ENCODE data around the gene MCF2L.
A peak's percentile ranks its signal among the peaks of the same experiment; 100 is the strongest.
"Not testable (repeated sequence)": the region's sequence is repeated elsewhere in the genome, so short reads cannot be mapped to it uniquely, and the experiment has no call there.

The MCF2L gene

DNA sequence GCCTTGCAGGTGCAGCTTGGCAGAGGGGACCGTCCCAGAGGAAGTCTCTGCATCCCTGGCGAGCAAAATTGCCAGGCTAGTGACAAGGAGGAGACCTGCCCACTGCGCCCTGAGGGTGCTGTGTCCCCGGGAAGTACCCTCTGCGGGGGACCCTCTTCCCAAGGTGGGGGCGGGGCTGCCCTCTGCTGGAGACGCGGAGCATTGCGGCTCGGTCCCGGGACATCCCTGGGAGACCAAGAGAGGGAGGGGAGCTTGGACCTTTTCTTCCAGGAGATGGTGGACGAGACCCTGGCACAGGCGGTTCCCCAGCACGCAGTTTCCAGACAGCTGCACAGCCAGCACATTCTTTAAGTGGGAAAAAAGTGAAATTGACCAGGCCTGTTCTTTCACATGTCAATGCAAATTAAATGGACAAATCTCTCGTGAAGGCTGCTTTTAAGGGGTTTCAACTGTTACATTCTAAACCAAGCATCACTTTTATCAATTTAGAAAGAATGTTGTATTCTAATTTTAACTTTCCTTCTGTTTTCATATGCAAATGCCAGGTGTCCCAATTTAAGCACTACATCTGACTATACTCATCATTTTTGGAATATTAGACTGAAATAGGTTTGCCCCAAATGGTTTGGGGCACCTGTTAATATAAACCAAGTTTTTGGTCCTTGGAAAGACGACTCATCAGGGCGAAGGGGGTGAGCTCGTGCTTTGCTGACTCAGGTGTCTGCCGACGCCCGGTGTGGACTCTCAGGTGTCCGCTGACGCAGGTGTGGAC, 60.7 kb downstream of the MCF2L start:
- DNase-seq (ENCODE audit: low read depth): no peak
- no peak overlapping the region for H3K4me3 ChIP-seq (ENCODE audit: low read depth, low read length)
- peak; percentile 87 for TF ChIP-seq CTCF (IDR thresholded peaks at IDR 0.05; ENCODE audit: low read depth, low read length, missing control alignments)

GRCh38 chr13:113030259-113030640, 61.2 kb downstream of the MCF2L start:
- H3K4me3 ChIP-seq (ENCODE audit: low read depth, low read length); DNase-seq (ENCODE audit: low read depth): not testable (repeated sequence)

GRCh38 chr13:113031465-113031864, 62.5 kb downstream of the MCF2L start:
- DNase-seq (ENCODE audit: low read depth): no peak
- TF ChIP-seq CTCF (IDR thresholded peaks at IDR 0.05; ENCODE audit: low read depth, low read length, missing control alignments): no peak
- H3K4me3 ChIP-seq (ENCODE audit: low read depth, low read length): no peak overlapping the region

- DNase-seq (ENCODE audit: low read depth): no peak
- no peak overlapping the region for H3K4me3 ChIP-seq (ENCODE audit: low read depth, low read length)
- TF ChIP-seq CTCF (IDR thresholded peaks at IDR 0.05; ENCODE audit: low read depth, low read length, missing control alignments): no peak
Observed at GRCh38 chr13:113032291-113032690, 63.3 kb downstream of the MCF2L start.

DNA sequence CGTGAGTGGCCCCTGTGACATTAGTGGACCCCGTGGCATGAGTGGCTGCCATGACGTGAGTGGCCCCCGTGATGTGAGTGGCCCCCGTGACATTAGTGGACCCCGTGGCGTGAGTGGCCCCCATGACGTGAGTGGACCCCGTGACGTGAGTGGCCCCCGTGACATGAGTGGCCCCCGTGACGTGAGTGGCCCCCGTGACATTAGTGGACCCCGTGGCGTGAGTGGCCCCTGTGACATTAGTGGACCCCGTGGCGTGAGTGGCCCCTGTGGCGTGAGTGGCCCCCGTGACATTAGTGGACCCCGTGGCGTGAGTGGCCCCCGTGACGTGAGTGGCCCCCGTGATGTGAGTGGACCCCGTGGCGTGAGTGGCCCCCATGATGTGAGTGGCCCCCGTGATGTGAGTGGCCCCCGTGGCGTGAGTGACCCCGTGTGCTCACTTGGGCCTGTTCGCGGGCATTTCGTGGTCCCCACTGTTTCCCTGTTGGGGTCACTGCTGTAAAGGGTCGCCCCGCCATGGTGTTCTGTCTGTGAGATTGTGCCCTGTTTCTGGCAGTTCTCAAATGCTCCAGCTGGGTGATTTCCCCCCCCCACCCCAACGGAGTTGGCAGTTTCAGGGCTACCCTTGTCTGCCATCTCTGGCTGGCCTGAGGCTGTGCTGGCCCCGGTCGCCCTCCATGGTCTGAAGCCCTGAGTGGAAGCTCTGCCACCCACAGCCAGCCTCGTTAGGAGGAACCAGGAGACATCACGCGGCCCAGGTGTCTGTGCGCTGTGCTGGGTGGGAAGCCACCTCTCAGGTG, 64.2 kb downstream of the MCF2L start:
- no peak for DNase-seq (ENCODE audit: low read depth)
- TF ChIP-seq CTCF (IDR thresholded peaks at IDR 0.05; ENCODE audit: low read depth, low read length, missing control alignments): no peak
- no peak overlapping the region for H3K4me3 ChIP-seq (ENCODE audit: low read depth, low read length)

GRCh38 chr13:113034451-113035212, 65.6 kb downstream of the MCF2L start:
- no peak for DNase-seq (ENCODE audit: low read depth)
- no peak overlapping the region for H3K4me3 ChIP-seq (ENCODE audit: low read depth, low read length)
- TF ChIP-seq CTCF (IDR thresholded peaks at IDR 0.05; ENCODE audit: low read depth, low read length, missing control alignments): peak; percentile 16

DNA sequence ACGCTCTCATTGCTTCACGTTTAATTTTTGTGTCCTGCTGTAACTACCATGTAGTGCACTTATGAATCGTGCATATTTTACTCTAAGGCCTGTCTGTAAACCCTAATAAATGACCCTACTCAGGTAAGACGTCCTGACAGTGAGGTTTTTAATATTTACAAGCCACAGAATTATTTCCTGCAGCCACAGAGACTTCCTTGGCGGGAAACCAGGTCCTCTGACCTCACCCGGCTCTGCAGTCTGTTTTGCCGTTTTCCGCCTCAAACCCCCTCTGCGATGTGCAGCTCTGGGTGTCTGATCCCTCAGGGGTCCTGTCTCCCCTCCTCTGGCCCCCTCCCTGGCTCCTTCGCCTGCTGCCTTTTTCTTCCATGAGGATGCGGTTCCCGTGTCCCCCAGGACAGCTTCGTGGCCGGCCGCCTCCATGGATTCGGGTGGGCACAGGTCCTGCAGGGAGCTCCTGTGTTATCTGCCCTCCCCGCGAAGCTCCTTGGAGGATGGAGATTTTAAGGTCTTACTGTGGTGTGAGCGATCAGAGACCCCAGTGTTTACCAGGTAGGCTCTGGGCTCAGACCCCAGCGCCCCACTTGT, 66.3 kb downstream of the MCF2L start:
- no peak for TF ChIP-seq CTCF (IDR thresholded peaks at IDR 0.05; ENCODE audit: low read depth, low read length, missing control alignments)
- no peak for DNase-seq (ENCODE audit: low read depth)
- H3K4me3 ChIP-seq (ENCODE audit: low read depth, low read length): no peak overlapping the region

Data from GM12864 (cell line).